ENCODE results near the gene MED13. TPM values are rescaled to one million over a fixed set of nuclear protein-coding genes. Genes with fewer than 3 reads are reported as not detected.

Gene MED13, protein sequence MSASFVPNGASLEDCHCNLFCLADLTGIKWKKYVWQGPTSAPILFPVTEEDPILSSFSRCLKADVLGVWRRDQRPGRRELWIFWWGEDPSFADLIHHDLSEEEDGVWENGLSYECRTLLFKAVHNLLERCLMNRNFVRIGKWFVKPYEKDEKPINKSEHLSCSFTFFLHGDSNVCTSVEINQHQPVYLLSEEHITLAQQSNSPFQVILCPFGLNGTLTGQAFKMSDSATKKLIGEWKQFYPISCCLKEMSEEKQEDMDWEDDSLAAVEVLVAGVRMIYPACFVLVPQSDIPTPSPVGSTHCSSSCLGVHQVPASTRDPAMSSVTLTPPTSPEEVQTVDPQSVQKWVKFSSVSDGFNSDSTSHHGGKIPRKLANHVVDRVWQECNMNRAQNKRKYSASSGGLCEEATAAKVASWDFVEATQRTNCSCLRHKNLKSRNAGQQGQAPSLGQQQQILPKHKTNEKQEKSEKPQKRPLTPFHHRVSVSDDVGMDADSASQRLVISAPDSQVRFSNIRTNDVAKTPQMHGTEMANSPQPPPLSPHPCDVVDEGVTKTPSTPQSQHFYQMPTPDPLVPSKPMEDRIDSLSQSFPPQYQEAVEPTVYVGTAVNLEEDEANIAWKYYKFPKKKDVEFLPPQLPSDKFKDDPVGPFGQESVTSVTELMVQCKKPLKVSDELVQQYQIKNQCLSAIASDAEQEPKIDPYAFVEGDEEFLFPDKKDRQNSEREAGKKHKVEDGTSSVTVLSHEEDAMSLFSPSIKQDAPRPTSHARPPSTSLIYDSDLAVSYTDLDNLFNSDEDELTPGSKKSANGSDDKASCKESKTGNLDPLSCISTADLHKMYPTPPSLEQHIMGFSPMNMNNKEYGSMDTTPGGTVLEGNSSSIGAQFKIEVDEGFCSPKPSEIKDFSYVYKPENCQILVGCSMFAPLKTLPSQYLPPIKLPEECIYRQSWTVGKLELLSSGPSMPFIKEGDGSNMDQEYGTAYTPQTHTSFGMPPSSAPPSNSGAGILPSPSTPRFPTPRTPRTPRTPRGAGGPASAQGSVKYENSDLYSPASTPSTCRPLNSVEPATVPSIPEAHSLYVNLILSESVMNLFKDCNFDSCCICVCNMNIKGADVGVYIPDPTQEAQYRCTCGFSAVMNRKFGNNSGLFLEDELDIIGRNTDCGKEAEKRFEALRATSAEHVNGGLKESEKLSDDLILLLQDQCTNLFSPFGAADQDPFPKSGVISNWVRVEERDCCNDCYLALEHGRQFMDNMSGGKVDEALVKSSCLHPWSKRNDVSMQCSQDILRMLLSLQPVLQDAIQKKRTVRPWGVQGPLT (N-terminal part only)
- 17.3 and 31.5 TPM in 2 replicates for total RNA-seq

DNA sequence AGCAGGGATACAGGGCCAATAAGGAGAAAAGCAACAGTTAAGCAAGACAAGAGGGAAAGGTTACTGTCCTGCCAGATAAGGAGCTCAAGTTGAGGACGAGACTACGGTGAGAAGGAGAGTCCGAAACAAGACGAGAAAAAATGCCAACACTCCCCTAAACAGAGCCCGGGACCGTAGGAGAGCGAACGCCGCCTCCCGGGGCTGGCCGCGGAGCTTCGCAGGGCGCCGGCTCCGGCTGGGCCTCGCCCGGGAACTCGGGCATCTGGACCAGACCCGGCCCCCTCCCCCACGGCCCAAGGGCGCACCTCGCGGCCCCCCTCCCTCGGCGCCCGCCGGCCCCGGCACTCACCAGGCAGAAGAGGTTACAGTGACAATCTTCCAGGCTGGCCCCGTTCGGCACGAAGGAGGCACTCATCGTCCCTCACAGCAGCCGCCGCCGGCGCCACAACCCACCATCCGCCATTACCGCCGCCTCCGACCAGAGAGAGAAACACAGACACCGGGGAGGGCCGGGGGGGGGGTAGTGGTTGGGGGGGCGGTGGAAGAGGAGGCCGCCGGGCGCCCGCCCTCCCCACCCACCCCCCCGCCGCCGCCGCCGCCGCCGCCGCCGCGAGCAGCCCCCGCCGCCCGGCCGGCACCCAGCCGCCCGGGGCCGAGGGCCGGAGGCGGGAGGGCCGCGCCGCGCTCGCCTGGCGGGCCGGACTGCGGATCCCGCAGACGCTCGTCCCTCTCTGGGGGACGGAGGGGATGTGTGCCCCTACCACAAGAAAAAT is at the start of gene MED13:
Gene MED13 (minus strand): TSS at position 488 of the 773 bp plus-strand sequence. CDS start 73 bp downstream, at position 415.

DNA sequence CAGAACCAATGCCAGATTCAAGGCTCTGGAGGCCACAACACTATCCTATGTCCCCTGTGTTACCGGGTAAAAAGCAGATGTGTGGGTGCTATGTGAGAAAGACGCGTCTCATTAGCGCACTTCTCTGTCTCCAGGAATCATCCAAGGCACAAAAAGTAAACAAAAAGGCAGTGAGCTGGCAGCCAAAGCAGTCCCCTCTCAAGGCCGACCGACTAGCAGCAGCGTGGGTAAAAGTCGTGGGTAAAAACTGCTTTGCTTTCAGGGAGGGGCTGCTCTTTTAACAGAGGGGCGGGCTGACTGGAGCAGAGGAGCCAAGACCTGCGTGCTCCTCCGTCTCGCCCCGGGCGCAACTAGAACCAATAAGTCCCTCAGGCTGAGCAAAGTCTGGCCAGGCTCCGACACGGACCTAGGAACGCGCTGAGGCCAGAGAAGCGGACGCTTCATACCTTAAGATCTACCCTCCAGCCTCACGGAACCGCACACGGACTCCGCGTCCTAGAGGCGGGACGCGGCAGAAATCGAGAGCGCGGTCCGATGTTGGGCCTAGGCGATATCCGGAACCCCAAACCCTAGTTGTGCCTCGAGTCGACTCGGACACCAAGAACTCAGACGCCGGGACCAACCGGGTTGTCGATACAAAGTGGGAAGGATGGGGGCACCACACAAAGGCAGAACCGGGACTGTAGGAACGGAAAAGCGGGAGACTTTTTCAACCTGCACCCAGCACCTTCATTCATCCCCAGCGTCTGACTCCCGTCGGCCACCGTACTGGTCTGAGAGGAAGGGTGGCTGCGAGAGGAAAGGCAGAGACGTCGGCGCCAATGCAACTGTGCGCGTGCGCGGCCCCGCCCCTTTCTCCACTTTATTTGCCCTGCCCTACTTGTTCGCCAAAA is 137.6 kb downstream of the MED13 start, which contains the start of gene INTS2:
Gene INTS2 (minus strand): TSS at position 775 of the 893 bp plus-strand sequence. CDS start 1,338 bp downstream, outside the sequence.

Other genes with a start within 250 kb of the MED13 start
- gene BRIP1, start 201.8 kb downstream of the MED13 start, total RNA-seq: 0.17 and 0.70 TPM in 2 replicates
- 5.4 and 6.2 TPM in 2 replicates for gene INTS2, start 137.3 kb downstream of the MED13 start, total RNA-seq

Data from pericardium fibroblast (primary cell).